Activated CD4-positive, alpha-beta memory T cell treated with anti-CD3 and anti-CD28 coated beads for 36 hours (primary cell): ENCODE data around the gene B4GALNT4. TPM values are rescaled to one million over a fixed set of nuclear protein-coding genes. Genes with fewer than 3 reads are reported as not detected.
A peak's percentile ranks its signal among the peaks of the same experiment; 100 is the strongest.
"Not testable (repeated sequence)": the region's sequence is repeated elsewhere in the genome, so short reads cannot be mapped to it uniquely, and the experiment has no call there.

Experiments
- CTCF ChIA-PET: fragments of 350-600 bp; sonication (Branson Sonifier 250); formaldehyde crosslinking; loops from one replicate; lab custom pipeline; 2021; ENCODE audit warnings: antibody characterized with exemption, inconsistent platforms; lab: Charles Lee
- POLR2A ChIA-PET: fragments of 350-600 bp; sonication (Branson Sonifier 250); formaldehyde crosslinking; loops from one replicate; lab custom pipeline; 2021; ENCODE audit warnings: antibody characterized with exemption; lab: Charles Lee
- DNase-seq: peaks from one replicate; pipeline ENCODE4 v3.0.0-alpha.2; 2020
- H3K27ac Mint-ChIP-seq: one replicate; pipeline ENCODE4 v1.8.0; 2021; ENCODE audit warnings: mixed read lengths
- H3K27me3 Mint-ChIP-seq: one replicate; pipeline ENCODE4 v1.8.0; 2021; ENCODE audit warnings: mixed read lengths
- H3K36me3 Mint-ChIP-seq: one replicate; pipeline ENCODE4 v1.8.0; 2021; ENCODE audit warnings: mixed read lengths
- H3K4me1 Mint-ChIP-seq: one replicate; pipeline ENCODE4 v1.8.0; 2021; ENCODE audit warnings: low read depth, mixed read lengths
- H3K4me3 Mint-ChIP-seq: one replicate; pipeline ENCODE4 v1.8.0; 2021; ENCODE audit warnings: mild to moderate bottlenecking, mixed read lengths
- H3K9me3 Mint-ChIP-seq: one replicate; pipeline ENCODE4 v1.8.0; 2021; ENCODE audit warnings: mixed read lengths
- intact Hi-C: fragments of 100-400 bp; cut with micrococcal nuclease; formaldehyde crosslinking; loops from one replicate; pipeline ENCODE4 v1.15.1; 2023
- total RNA-seq, 2 experiments: library from RNA; stranded (reverse); gene quantifications; one replicate each; pipeline ENCODE4 v1.2.3, GENCODE V29; 2021

Gene B4GALNT4
- total RNA-seq, 2 experiments from 2014 or later, result 2.1 to 4.0 TPM

GRCh38 chr11:409008-409599 lies 39.8 kb downstream of the B4GALNT4 start:
- no peak overlapping the region for H3K27ac Mint-ChIP-seq
- no peaks in the 10 kb centered on the region for H3K36me3 Mint-ChIP-seq
- DNase-seq, result no peak
- H3K9me3 Mint-ChIP-seq, result no peaks in the 10 kb centered on the region
- H3K4me1 Mint-ChIP-seq, result peaks cover 12% of the 10 kb centered on the region
- no peak overlapping the region for H3K4me3 Mint-ChIP-seq
- intact Hi-C loops, result no loop called here
- POLR2A ChIA-PET, result no interaction called here
- no peaks in the 10 kb centered on the region for H3K27me3 Mint-ChIP-seq
- CTCF ChIA-PET, result interaction anchor here (6.5 kb wide), 1 partner anchor 40 kb away, joined by 49 read pairs; the partner anchor contains the start of gene PTDSS2

- ChIA-PET POLR2A (no interaction called here), CTCF (interaction anchor here (6.5 kb wide), 1 partner anchor 39 kb away, joined by 49 read pairs; the partner anchor contains the start of gene PTDSS2)
- DNase-seq, result no peak
- H3K4me1 Mint-ChIP-seq, result peaks cover 19% of the 10 kb centered on the region
- H3K36me3 Mint-ChIP-seq, result no peaks in the 10 kb centered on the region
- intact Hi-C loops, result loop anchor here (10.0 kb wide), 1 partner anchor 385 kb away; the partner anchor contains the start of genes CEND1 and SLC25A22
- H3K4me3 Mint-ChIP-seq, result no peak overlapping the region
- no peak overlapping the region for H3K27ac Mint-ChIP-seq
- H3K9me3 Mint-ChIP-seq, result no peaks in the 10 kb centered on the region
- H3K27me3 Mint-ChIP-seq, result no peaks in the 10 kb centered on the region
These were observed 40.5 kb downstream of the B4GALNT4 start for GRCh38 chr11:409600-410483.

- H3K4me1 Mint-ChIP-seq, result peaks cover 27% of the 10 kb centered on the region
- H3K9me3 Mint-ChIP-seq, H3K27ac Mint-ChIP-seq, H3K36me3 Mint-ChIP-seq, CTCF ChIA-PET, DNase-seq, H3K27me3 Mint-ChIP-seq, H3K4me3 Mint-ChIP-seq: not testable (repeated sequence)
- POLR2A ChIA-PET, result interaction anchor here (0.6 kb wide), 1 partner anchor 14 kb away, joined by 4 read pairs; no protein-coding TSS in a partner anchor
- intact Hi-C loops, result loop anchor here (10.0 kb wide), 1 partner anchor 384 kb away; the partner anchor contains the start of genes CEND1 and SLC25A22
These were observed 41.4 kb downstream of the B4GALNT4 start for GRCh38 chr11:410711-411110.

GRCh38 chr11:411520-411919 lies 42.2 kb downstream of the B4GALNT4 start:
- not testable (repeated sequence) for DNase-seq, H3K27me3 Mint-ChIP-seq, H3K9me3 Mint-ChIP-seq, H3K27ac Mint-ChIP-seq, H3K4me3 Mint-ChIP-seq, H3K36me3 Mint-ChIP-seq
- intact Hi-C loops, result loop anchor here (10.0 kb wide), 1 partner anchor 383 kb away; the partner anchor contains the start of genes CEND1 and SLC25A22
- CTCF ChIA-PET, result interaction anchor here (0.7 kb wide), 1 partner anchor 38 kb away, joined by 4 read pairs; the partner anchor contains the start of gene PTDSS2
- POLR2A ChIA-PET, result interaction anchor here (0.6 kb wide), 1 partner anchor 15 kb away, joined by 4 read pairs; no protein-coding TSS in a partner anchor
- peaks cover 30% of the 10 kb centered on the region for H3K4me1 Mint-ChIP-seq

GRCh38 chr11:412641-413119 lies 43.4 kb downstream of the B4GALNT4 start:
- peaks cover 27% of the 10 kb centered on the region for H3K4me1 Mint-ChIP-seq
- H3K4me3 Mint-ChIP-seq, result no peak overlapping the region
- ChIA-PET POLR2A (no interaction called here), CTCF (interaction anchor here (0.6 to 1.3 kb wide), 2 partner anchors 38 to 147 kb away, joined by 3 read pairs; no protein-coding TSS in a partner anchor)
- no peaks in the 10 kb centered on the region for H3K27me3 Mint-ChIP-seq
- DNase-seq, result no peak
- intact Hi-C loops, result loop anchor here (10.0 kb wide), 1 partner anchor 382 kb away; the partner anchor contains the start of genes CEND1 and SLC25A22
- H3K27ac Mint-ChIP-seq, result no peak overlapping the region
- H3K36me3 Mint-ChIP-seq, result peaks cover 2% of the 10 kb centered on the region
- H3K9me3 Mint-ChIP-seq, result no peaks in the 10 kb centered on the region

- intact Hi-C loops, result loop anchor here (2.0 to 10.0 kb wide), 3 partner anchors 93 to 381 kb away; partner anchors contain the start of genes CEND1, RNH1 and SLC25A22
- Mint-ChIP-seq H3K27me3 (no peaks in the 10 kb centered on the region), H3K36me3 (peaks cover 2% of the 10 kb centered on the region), H3K9me3 (no peaks in the 10 kb centered on the region), H3K27ac (peak overlapping the region; percentile 30), H3K4me3 (peak overlapping the region; percentile 41), H3K4me1 (peaks cover 25% of the 10 kb centered on the region)
- DNase-seq, result no peak
- ChIA-PET CTCF (interaction anchor here (1.3 kb wide), 1 partner anchor 37 kb away, joined by 3 read pairs; no protein-coding TSS in a partner anchor), POLR2A (no interaction called here)
These were observed 44.1 kb downstream of the B4GALNT4 start for GRCh38 chr11:413120-414081.

GRCh38 chr11:414318-414857 lies 45.1 kb downstream of the B4GALNT4 start:
- no peak for DNase-seq
- H3K4me1 Mint-ChIP-seq, result peaks cover 25% of the 10 kb centered on the region
- ChIA-PET CTCF (interaction anchor here (0.7 kb wide), 1 partner anchor 35 kb away, joined by 3 read pairs; no protein-coding TSS in a partner anchor), POLR2A (interaction anchor here (1.2 kb wide), 1 partner anchor 33 kb away, joined by 5 read pairs; no protein-coding TSS in a partner anchor)
- peak overlapping the region; percentile 81 for H3K27ac Mint-ChIP-seq
- peaks cover 2% of the 10 kb centered on the region for H3K36me3 Mint-ChIP-seq
- intact Hi-C loops, result loop anchor here (2.0 to 10.0 kb wide), 3 partner anchors 92 to 380 kb away; partner anchors contain the start of genes CEND1, RNH1 and SLC25A22
- no peaks in the 10 kb centered on the region for H3K9me3 Mint-ChIP-seq
- H3K4me3 Mint-ChIP-seq, result peak overlapping the region; percentile 83
- no peaks in the 10 kb centered on the region for H3K27me3 Mint-ChIP-seq

GRCh38 chr11:415640-416041 lies 46.3 kb downstream of the B4GALNT4 start:
- Mint-ChIP-seq H3K9me3 (no peaks in the 10 kb centered on the region), H3K27me3 (no peaks in the 10 kb centered on the region), H3K4me1 (peaks cover 25% of the 10 kb centered on the region), H3K27ac (peak overlapping the region; percentile 81), H3K36me3 (peaks cover 2% of the 10 kb centered on the region), H3K4me3 (peak overlapping the region; percentile 83)
- intact Hi-C loops, result loop anchor here (2.0 to 10.0 kb wide), 4 partner anchors 33 to 379 kb away; partner anchors contain the start of genes CEND1, RNH1 and SLC25A22
- POLR2A ChIA-PET, result interaction anchor here (1.1 to 2.4 kb wide), 7 partner anchors 8 to 209 kb away, joined by 4 to 16 read pairs (median 5); partner anchors contain the start of genes BET1L and RNH1
- DNase-seq, result no peak
- CTCF ChIA-PET, result interaction anchor here (1.0 to 2.5 kb wide), 3 partner anchors 9 to 33 kb away, joined by 3 to 17 read pairs (median 6); no protein-coding TSS in a partner anchor

GRCh38 chr11:416051-416756 lies 46.9 kb downstream of the B4GALNT4 start:
- ChIA-PET POLR2A (interaction anchor here (1.1 to 2.4 kb wide), 9 partner anchors 9 to 209 kb away, joined by 3 to 16 read pairs (median 5); partner anchors contain the start of genes ANO9, BET1L and RNH1), CTCF (interaction anchor here (1.0 to 2.5 kb wide), 4 partner anchors 9 to 34 kb away, joined by 3 to 17 read pairs (median 5); partner anchors contain the start of gene PTDSS2)
- Mint-ChIP-seq H3K4me1 (peaks cover 25% of the 10 kb centered on the region), H3K4me3 (peak overlapping the region; percentile 83), H3K9me3 (no peaks in the 10 kb centered on the region), H3K27me3 (no peaks in the 10 kb centered on the region), H3K36me3 (peaks cover 2% of the 10 kb centered on the region), H3K27ac (peak overlapping the region; percentile 81)
- intact Hi-C loops, result loop anchor here (2.0 to 10.0 kb wide), 2 partner anchors 33 to 379 kb away; partner anchors contain the start of genes CEND1 and SLC25A22
- no peak for DNase-seq
